Stimulated activated CD4-positive, alpha-beta T cell treated with anti-CD3 and anti-CD28 coated beads, TNF-alpha, amount 100 ng/mL, for 24 hours (primary cell): ENCODE results near the gene USP50.
"Not testable (repeated sequence)": the region's sequence is repeated elsewhere in the genome, so short reads cannot be mapped to it uniquely, and the experiment has no call there.

Source experiments
- DNase-seq, 3 experiments: peaks; one replicate each; pipeline ENCODE4 v3.0.0-alpha.2; 2020; ENCODE audit warnings: low read depth in 3 of 3

The USP50 gene

DNA sequence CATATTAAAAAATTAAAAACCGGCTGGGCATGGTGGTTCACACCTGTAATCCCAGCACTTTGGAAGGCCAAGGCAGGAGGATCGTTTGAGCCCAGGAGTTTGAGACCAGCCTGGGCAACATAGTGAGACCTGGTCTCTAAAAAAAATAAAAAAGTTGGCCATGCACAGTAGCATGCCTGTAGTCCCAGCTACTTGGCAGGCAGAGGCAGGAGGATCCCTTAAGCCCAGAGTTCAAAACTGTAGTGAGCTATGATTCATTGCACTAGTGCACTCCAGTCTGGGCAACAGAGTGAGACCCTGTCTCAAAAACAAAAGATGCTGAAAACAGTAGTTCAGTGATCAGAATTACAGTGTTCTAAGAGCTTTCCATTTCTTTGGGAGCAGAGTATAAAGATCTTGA is 40.8 kb downstream of the USP50 start:
- not testable (repeated sequence) for DNase-seq

- DNase-seq: no peak
These were observed 43.3 kb downstream of the USP50 start for GRCh38 chr15:50503144-50503543.

- no peak for DNase-seq
These were observed 44.7 kb downstream of the USP50 start for GRCh38 chr15:50501815-50502214.

DNA sequence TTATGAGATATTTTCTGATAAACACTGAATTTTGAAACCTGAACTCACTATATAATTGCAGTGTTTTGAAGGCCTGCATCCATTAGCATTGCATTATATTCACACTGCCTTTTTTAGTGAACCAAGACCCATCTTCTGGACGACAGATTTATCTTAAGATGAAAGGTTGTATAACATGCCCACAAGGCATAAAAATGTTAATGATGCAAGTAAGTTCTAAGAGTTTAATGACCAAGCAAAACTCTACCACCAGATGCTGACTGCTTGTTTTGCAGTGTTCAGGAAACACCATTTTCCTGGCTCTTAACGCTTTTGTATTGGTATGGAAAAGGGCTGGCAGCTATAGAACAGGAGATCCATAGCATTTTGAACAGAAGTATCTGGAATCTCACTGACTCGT is 46.1 kb downstream of the USP50 start:
- no peak for DNase-seq

- no peak for DNase-seq
These were observed 49.8 kb downstream of the USP50 start for GRCh38 chr15:50496692-50497091.

- DNase-seq: not testable (repeated sequence)
These were observed 51.9 kb downstream of the USP50 start for GRCh38 chr15:50494547-50494946.

DNA sequence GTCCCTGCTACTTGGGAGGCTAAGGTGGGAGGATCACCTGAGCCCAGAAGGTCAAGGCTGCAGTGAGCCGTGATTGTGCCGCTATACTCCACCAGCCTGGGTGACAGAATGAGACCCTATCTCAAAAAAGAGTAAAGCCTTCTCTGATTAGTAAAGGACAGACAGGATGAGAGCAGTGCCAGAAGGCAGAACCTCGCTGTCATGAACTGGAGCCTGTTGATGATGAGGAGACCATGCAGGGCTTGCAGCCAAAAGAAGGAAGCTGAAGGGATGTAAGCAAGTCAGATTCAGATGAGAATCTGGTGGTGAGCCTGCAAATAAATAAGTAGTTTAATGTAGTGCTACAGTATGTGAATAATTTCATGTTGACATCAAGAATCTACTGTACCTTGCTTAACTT is 52.8 kb downstream of the USP50 start:
- no peak for DNase-seq

DNA sequence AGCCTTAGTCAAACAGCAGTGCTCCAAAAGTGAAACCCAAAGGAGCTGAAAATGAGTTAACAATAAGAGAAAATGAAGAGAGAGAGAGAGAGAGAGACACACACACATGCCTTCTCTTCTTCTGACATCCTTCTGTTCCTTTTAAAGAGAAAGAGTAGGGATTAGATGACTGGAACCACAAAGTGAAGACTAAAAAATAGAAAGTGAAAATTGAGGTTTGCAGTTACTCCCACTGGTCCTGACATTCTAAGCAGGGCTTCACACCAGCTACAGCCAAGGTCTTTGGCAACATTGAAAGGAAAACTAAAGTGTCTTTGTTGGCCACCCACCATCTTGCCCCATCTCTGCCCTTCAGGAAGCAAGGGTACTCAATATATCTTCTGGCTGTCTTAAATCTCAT is 59.2 kb downstream of the USP50 start:
- no peak for DNase-seq

- DNase-seq: no peak
These were observed 61.1 kb downstream of the USP50 start for GRCh38 chr15:50485389-50485788.

DNA sequence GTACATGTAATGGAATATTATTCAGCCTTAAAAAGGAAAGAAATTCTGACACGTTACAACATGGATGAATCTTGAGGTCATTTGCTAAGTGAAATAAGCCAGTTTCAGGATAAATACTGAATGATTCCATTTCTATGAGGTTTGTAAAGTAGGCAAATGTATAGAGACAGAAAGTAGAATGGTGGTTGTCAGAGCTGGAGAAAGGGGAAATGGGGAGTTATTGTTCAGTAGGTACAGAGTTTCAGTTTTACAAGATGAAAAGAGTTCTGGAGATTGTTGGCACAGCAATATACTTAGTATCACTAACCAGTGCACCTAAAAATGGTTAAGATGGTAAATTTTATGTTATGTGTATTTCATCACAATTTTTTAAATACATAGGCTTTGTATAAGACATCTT is 61.7 kb downstream of the USP50 start:
- DNase-seq: no peak

GRCh38 chr15:50476143-50476542 is 70.3 kb downstream of the USP50 start:
- no peak for DNase-seq

DNA sequence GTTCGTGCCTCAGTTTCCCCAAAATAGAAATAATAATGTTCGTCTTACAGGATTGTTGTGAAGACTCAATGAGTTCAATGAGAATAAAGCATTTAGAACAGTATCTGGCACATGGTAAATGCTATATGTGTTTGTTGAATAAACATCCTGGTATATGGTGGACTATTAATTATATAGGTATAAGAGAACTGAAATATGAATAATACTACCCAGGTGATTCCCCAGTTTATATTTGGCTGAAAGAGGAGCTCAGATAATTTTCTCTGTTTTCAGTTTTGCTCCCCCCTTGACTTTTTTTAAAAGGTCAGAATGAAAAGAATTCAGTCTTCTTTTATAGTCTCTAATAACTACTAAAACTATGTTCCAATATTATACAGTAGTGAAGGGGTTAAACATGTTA is 75.4 kb downstream of the USP50 start:
- no peak for DNase-seq

DNA sequence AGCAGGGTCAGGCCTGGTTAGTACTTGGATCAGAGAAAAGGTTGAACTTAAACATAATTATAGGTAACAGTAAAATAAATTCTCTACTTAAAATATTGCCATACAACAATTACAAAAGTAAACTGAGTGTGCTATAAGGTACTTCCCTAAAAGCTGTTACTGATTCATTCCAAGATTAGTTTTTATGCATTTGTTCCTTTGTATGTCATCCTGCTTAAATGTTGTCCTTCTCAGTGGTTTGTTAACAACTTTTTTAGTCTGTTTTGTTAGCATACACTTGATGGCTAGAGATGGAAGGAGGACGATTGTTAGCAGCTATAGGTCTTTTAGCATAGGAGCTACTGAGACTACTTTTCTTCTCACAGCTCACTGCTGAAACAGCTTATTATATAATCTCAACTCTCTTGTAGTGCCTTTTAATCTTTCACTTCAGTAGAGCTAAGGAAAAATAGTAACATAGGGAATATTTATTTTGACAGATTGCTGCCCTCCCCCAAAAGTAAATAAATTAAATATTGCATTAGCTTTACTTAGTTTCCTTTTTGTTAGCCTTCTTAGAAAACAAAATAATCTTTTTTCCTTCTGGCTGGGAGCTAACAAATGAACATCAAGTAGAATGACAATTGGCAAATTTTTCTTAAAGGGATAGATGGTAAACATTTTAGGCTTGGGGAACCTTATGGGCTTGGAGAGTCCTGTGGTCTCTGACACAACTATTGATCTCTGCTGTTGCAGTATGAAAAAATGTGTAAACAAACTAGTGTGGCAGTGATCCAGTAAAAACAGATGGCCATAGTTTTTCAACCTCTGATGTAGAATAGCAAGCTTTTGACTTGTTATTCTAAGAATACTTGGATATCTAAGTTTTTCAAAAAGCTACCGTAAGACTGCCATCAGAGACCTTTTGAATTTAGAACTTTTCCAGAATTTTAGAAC is 82.8 kb downstream of the USP50 start:
- no peak for DNase-seq

GRCh38 chr15:50458348-50459112 is 87.9 kb downstream of the USP50 start:
- DNase-seq: no peak

- no peak for DNase-seq
These were observed 93.5 kb downstream of the USP50 start for GRCh38 chr15:50452927-50453326.
